Prostate gland (tissue), 2 donors: ENCODE measurements around the gene CPEB1.

ENCODE experiments used
- CTCF ChIP-seq, 4 experiments: fragments of 200-600 bp in 2 of 4; fragments of 450-650 bp in 2 of 4; sonication (generic) in 2 of 4; IDR thresholded peaks; 1 replicate in 3 of 4; 2 replicates in 1 of 4; pipeline ENCODE4 v1.5.1; 2016 to 2019; ENCODE audit warnings: antibody characterized with exemption in 4 of 4, mild to moderate bottlenecking in 2 of 4, moderate library complexity in 2 of 4
- POLR2A ChIP-seq: fragments of 450-650 bp; IDR thresholded peaks from one replicate; pipeline ENCODE4 v1.6.1; 2016; ENCODE audit warnings: antibody characterized with exemption, mild to moderate bottlenecking
- POLR2AphosphoS5 ChIP-seq: sonication (generic); formaldehyde crosslinking; IDR thresholded peaks from one replicate; pipeline ENCODE4 v1.6.1; 2017; ENCODE audit warnings: antibody characterized with exemption

GRCh38 chr15:82536409-82537350, 110.5 kb downstream of the CPEB1 start:
- TF ChIP-seq CTCF (IDR thresholded peaks at IDR 0.05) (no peak), POLR2AphosphoS5 (no peak), POLR2A (no peak)
